HG03342 (cell line): ENCODE measurements around the gene GREB1.
A peak's percentile ranks its signal among the peaks of the same experiment; 100 is the strongest.

Experiments used
- ATAC-seq: cut with Tn5 transposase; IDR thresholded peaks from one replicate; pipeline ENCODE4 v1.9.1; 2021; ENCODE audit warnings: mild to moderate bottlenecking, moderate library complexity; ENCODE audit not compliant: unreplicated experiment

GREB1 gene, protein sequence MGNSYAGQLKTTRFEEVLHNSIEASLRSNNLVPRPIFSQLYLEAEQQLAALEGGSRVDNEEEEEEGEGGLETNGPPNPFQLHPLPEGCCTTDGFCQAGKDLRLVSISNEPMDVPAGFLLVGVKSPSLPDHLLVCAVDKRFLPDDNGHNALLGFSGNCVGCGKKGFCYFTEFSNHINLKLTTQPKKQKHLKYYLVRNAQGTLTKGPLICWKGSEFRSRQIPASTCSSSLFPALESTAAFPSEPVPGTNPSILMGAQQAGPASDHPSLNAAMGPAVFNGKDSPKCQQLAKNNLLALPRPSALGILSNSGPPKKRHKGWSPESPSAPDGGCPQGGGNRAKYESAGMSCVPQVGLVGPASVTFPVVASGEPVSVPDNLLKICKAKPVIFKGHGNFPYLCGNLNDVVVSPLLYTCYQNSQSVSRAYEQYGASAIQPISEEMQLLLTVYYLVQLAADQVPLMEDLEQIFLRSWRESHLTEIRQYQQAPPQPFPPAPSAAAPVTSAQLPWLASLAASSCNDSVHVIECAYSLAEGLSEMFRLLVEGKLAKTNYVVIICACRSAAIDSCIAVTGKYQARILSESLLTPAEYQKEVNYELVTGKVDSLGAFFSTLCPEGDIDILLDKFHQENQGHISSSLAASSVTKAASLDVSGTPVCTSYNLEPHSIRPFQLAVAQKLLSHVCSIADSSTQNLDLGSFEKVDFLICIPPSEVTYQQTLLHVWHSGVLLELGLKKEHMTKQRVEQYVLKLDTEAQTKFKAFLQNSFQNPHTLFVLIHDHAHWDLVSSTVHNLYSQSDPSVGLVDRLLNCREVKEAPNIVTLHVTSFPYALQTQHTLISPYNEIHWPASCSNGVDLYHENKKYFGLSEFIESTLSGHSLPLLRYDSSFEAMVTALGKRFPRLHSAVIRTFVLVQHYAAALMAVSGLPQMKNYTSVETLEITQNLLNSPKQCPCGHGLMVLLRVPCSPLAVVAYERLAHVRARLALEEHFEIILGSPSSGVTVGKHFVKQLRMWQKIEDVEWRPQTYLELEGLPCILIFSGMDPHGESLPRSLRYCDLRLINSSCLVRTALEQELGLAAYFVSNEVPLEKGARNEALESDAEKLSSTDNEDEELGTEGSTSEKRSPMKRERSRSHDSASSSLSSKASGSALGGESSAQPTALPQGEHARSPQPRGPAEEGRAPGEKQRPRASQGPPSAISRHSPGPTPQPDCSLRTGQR (N-terminal part only)

DNA sequence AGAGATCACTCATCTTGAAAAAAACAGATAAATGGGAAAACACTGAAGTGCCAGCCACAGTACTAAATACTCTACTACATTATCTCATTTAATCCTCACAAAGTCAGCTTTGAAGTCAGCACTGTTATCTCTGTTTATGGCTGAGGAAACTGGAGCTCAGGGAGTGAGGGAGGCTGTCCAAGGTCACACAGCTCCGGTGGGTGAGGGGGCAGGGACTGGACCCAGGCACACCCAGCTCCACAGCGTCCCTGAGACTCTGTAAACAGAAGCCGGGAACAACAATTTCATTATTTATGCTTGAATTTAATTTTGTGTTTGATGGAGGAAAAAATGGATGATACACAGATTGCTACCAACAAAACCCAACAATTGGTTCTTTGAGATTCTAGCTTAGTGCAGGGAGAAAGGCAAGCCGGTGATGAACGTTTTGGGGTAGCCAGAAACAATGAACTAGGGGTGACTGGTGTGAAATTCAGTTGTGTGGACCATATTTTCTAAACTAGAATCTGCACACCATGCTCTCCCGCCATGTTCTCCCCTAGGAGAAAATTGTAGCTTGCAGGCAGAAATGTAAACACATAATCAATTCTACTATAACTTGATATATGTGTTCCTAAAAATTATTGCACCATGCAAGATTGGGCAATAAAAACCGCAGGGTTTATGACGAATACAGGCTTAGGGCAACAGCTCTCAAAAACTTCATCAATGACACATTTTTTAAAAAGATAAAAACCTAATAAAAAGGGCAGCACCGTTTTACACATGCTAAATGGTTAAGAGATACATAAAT, at the start of gene GREB1:
Gene GREB1 (plus strand): TSS at position 768 of the 793 bp plus-strand sequence. CDS start 22,570 bp downstream, outside the sequence.
- ATAC-seq, result no peak

GRCh38 chr2:11488809-11489208, 45.0 kb upstream of the GREB1 start:
- no peak for ATAC-seq

DNA sequence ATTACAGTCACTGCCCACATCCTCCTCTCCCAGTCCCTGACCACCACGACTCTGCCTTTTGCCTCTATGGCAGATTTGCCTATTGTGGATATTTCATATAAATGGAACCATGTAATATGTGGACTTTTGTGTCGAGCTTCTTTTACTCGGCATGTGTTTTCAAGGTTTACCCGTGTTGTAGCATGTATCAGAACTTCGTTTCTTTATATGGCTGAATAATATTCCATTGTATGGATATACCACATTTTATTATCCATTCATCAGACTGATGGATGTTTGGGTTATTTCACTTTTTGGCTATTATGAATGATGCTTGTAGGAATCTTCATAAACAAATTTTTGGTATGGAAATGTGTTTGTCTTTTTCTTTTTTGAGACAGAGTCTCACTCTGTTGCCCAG, 43.7 kb upstream of the GREB1 start:
- ATAC-seq, result no peak

GRCh38 chr2:11491348-11491933, 42.4 kb upstream of the GREB1 start:
- no peak for ATAC-seq

GRCh38 chr2:11492244-11492643, 41.6 kb upstream of the GREB1 start:
- ATAC-seq, result no peak

- no peak for ATAC-seq
These were observed 41.1 kb upstream of the GREB1 start for GRCh38 chr2:11492720-11493119.

- no peak for ATAC-seq
These were observed 40.6 kb upstream of the GREB1 start for GRCh38 chr2:11493282-11493681.

- ATAC-seq, result no peak
These were observed 39.5 kb upstream of the GREB1 start for GRCh38 chr2:11494310-11494709.

GRCh38 chr2:11495844-11496681, 37.8 kb upstream of the GREB1 start:
- ATAC-seq, result no peak

- peak; percentile 92 for ATAC-seq
These were observed 35.3 kb upstream of the GREB1 start for GRCh38 chr2:11498543-11499034.

DNA sequence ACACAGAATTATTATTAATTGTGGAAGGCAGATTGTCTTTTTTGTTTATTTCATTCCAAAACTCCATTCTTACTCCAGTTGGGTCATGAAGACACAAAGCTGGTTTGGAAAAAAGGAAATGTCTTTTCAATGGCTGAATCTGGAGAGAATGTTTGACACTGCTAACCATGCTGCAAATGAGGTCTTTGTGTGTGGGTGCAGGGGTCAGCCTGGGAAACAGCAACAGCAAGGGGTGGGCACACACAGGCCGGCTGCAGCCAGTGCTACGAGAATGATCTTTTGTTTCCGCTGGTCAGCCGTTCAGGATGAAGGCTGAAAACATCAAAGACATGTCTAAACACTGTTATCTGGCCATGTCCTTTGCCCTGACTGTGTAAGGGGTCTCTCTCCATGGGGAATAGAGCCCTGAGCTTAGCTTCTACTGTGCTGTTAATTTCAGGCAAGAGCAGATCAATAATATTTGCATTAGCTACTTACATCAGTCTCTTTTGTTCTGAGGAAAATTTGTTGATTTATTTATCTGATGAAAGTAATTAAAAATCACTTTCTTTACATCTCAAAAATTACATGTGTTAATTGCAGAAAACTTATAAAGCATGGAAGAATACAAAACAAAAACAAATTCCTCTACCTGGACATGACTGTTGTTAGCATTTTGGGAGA, 34.6 kb upstream of the GREB1 start:
- no peak for ATAC-seq

DNA sequence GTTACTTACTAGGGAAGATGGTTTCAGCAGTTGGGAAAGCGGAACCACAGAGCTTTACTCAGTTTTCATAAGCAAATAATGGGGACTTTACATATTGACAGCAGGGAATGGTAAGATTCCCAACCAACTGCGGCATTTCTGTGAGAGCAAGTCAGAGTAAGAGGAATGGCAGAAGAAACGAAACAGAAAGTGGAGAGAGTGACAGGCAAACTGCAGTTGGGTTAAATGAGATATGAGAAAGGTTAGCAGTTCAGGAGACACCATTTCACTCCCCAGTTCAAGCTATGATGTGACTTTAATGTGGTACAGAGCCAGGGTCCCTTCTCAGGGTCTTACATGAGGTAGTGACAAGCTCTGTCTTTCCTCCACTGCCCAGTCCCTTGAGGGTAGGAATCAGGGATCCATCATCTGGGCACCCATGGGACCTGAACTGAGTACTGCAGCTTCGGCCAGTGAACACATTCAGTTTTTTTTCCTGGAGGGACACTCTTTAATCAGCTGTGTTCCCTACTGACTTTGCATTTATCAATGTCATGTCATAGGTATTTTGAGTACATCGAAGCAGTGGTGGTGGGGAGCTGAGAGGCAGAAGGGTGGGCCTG, 33.0 kb upstream of the GREB1 start:
- peak; percentile 52 for ATAC-seq

- no peak for ATAC-seq
These were observed 31.0 kb upstream of the GREB1 start for GRCh38 chr2:11502740-11503292.

DNA sequence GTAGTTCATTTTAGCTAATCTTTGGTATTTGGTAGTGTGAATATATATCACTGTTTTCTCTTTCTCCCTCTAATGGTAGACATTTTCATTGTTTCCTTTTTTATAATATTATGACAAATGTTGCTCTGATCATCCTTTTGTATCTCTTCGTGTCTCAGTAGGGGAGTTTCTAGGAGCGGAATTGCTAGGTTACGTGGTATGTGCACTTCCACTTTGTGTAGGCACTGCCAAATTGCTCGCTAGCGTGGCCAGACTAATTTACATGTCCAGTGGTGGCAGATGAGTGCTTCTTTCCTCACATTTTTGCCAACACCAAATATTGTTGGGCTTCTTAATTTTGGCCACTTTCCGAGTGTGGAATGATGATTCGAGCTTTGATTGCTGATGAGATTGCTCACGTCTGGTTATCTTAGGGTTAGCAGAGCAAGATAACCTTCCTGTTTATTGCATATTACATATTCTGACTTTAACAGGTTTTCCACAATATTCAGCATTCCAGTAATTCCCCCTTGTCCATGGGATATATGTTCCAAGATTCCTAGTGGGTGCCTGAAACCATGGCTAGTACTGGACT, 30.4 kb upstream of the GREB1 start:
- no peak for ATAC-seq

- peak; percentile 77 for ATAC-seq
These were observed 27.9 kb upstream of the GREB1 start for GRCh38 chr2:11505652-11506610.

DNA sequence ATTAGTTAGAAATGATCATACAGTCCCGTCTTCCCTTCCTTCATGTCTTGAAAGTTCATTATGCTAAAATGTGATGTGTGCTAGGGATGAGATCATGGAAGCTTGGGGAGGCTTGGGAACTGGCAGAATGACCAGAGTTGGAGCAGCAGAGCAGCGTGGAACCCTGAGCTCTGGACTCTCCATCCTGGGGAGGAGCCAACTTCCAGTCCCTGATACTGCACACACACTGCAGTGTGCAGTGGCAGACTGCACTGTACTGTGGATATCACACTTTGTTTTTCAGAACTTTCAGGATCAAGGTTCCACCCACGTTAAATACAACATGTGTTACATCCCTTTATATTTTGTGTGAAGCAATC, 27.3 kb upstream of the GREB1 start:
- no peak for ATAC-seq
